SJSA1 (cell line): Measurements from ENCODE around the gene INPP5A. TPM values are rescaled to one million over a fixed set of nuclear protein-coding genes. Genes with fewer than 3 reads are reported as not detected.
"Not testable (repeated sequence)": the region's sequence is repeated elsewhere in the genome, so short reads cannot be mapped to it uniquely, and the experiment has no call there.

Source experiments
- DNase-seq, 2 experiments: peaks; one replicate each; pipeline ENCODE4 v3.0.0-alpha.2; 2015 to 2020; ENCODE audit warnings: low spot score in 2 of 2, low read depth in 1 of 2
- H3K27ac ChIP-seq: fragments of 250-450 bp; sonication (Bioruptor Pico); 2 replicates; pipeline ENCODE4 v1.5.1; 2020; ENCODE audit warnings: mild to moderate bottlenecking, moderate library complexity
- H3K27me3 ChIP-seq: fragments of 250-450 bp; sonication (Bioruptor Pico); replicated peaks from 2 replicates; pipeline ENCODE4 v1.5.1; 2020; ENCODE audit warnings: mild to moderate bottlenecking, moderate library complexity
- H3K36me3 ChIP-seq: fragments of 250-450 bp; sonication (Bioruptor Pico); 2 replicates; pipeline ENCODE4 v1.5.1; 2020; ENCODE audit warnings: mild to moderate bottlenecking
- H3K4me1 ChIP-seq: fragments of 250-450 bp; sonication (Bioruptor Pico); replicated peaks from 2 replicates; pipeline ENCODE4 v1.6.1; 2021; ENCODE audit warnings: mild to moderate bottlenecking
- H3K4me3 ChIP-seq: fragments of 250-450 bp; sonication (Bioruptor Pico); 2 replicates; pipeline ENCODE4 v1.5.1; 2020; ENCODE audit warnings: mild to moderate bottlenecking
- H3K9me3 ChIP-seq: fragments of 250-450 bp; sonication (Bioruptor Pico); replicated peaks from 2 replicates; pipeline ENCODE4 v1.5.1; 2020; ENCODE audit warnings: mild to moderate bottlenecking
- total RNA-seq: library from RNA; depleted of rRNA; stranded (reverse); fragments of >200 nt; shearing (Covaris generic); gene quantifications from 2 replicates; pipeline ENCODE4 v1.2.3, GENCODE V29; 2014

INPP5A gene
- total RNA-seq, 1 experiment from 2014 or later, result 56.8 TPM

DNA sequence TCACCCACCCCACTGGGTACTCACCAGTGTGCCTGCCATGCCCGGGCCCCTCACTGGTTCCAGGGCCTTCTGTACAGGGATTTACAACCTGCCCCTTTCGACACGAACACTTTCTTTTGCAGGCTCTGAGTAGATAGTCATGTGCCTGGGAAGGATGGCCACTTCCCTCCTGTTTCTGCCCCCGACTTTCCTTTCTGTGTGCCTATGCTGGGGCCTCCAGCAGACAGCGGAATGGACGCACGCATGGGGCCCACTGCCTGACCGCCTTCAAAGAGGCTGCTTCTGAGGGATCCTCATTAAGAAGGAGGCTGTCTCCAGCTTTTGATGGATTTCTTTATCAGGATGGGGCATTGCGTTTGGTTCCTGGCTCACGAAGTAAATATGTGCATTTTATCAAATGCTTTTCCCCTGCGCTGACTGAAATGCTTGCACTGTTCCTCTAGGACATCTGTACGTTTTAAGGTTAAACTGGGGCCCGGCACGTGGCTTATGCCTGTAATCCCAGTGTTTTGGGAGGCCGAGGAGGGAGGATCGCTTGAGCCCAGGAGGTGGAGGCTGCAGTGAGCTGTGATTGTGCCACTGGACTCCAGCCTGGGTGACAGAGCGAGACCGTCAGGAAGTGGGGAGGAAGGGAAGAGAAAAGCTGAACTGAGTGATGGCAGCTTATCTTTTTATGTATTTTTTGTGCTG is 277.7 kb downstream of the INPP5A start:
- H3K4me3 ChIP-seq, result no peak overlapping the region
- H3K27ac ChIP-seq, result no peak overlapping the region
- DNase-seq, result no peak

GRCh38 chr10:132816718-132817117 is 279.1 kb downstream of the INPP5A start:
- Histone ChIP-seq H3K9me3 (no peaks in the 10 kb centered on the region), H3K4me3 (no peak overlapping the region), H3K36me3 (no peaks in the 10 kb centered on the region), H3K4me1 (no peaks in the 10 kb centered on the region), H3K27me3 (peaks cover 20% of the 10 kb centered on the region), H3K27ac (no peak overlapping the region)
- no peak for DNase-seq

More for the DNA sequence above, 277.7 kb downstream of the INPP5A start:
- H3K36me3 ChIP-seq, result no peaks in the 10 kb centered on the region
- peaks cover 20% of the 10 kb centered on the region for H3K27me3 ChIP-seq
- H3K9me3 ChIP-seq, result no peaks in the 10 kb centered on the region
- no peaks in the 10 kb centered on the region for H3K4me1 ChIP-seq

- Histone ChIP-seq H3K9me3 (no peaks in the 10 kb centered on the region), H3K4me1 (no peaks in the 10 kb centered on the region), H3K27me3 (peaks cover 20% of the 10 kb centered on the region), H3K27ac (no peak overlapping the region), H3K4me3 (no peak overlapping the region), H3K36me3 (no peaks in the 10 kb centered on the region)
- peak in 1 of 2 experiments; percentile 38 for DNase-seq
These were observed 280.2 kb downstream of the INPP5A start for GRCh38 chr10:132817701-132818211.

- Histone ChIP-seq H3K4me3 (no peak overlapping the region), H3K9me3 (no peaks in the 10 kb centered on the region), H3K27me3 (peaks cover 20% of the 10 kb centered on the region), H3K27ac (no peak overlapping the region), H3K4me1 (no peaks in the 10 kb centered on the region), H3K36me3 (no peaks in the 10 kb centered on the region)
- DNase-seq, result no peak
These were observed 282.5 kb downstream of the INPP5A start for GRCh38 chr10:132820056-132820455.

DNA sequence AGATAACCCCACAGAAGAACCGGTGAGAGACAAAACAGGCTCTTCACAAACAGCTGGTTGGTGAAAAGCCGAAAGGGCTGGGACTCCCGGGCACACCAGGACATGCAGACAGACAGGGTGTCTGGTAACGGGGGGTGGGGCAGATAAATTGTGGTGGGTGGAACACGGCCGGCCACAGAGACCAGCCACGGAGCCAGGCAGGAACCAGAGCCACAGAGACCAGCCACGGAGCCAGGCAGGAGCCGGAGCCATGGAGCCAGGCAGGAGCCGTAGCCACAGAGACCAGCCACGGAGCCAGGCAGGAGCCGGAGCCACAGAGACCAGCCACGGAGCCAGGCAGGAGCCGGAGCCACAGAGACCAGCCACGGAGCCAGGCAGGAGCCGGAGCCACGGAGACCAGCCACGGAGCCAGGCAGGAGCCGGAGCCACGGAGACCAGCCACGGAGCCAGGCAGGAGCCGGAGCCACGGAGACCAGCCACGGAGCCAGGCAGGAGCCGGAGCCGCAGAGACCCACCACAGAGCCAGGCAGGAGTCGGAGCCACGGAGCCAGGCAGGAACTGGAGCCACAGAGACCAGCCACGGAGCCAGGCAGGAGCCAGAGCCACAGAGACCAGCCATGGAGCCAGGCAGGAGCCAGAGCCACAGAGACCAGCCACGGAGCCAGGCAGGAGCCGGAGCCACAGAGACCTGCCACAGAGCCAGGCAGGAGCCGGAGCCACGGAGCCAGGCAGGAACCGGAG is 288.4 kb downstream of the INPP5A start:
- H3K4me1 ChIP-seq, H3K9me3 ChIP-seq, H3K4me3 ChIP-seq, H3K27ac ChIP-seq, H3K36me3 ChIP-seq: not testable (repeated sequence)
- peak in 1 of 2 experiments; percentile 27 for DNase-seq
- peaks cover 18% of the 10 kb centered on the region for H3K27me3 ChIP-seq

GRCh38 chr10:132826524-132827422 is 289.2 kb downstream of the INPP5A start:
- no peak overlapping the region for H3K27ac ChIP-seq
- H3K27me3 ChIP-seq, result peaks cover 24% of the 10 kb centered on the region
- peak in 1 of 2 experiments; percentile 48 for DNase-seq
- no peak overlapping the region for H3K4me3 ChIP-seq
- H3K9me3 ChIP-seq, result no peaks in the 10 kb centered on the region
- H3K4me1 ChIP-seq, result no peaks in the 10 kb centered on the region
- no peaks in the 10 kb centered on the region for H3K36me3 ChIP-seq

DNA sequence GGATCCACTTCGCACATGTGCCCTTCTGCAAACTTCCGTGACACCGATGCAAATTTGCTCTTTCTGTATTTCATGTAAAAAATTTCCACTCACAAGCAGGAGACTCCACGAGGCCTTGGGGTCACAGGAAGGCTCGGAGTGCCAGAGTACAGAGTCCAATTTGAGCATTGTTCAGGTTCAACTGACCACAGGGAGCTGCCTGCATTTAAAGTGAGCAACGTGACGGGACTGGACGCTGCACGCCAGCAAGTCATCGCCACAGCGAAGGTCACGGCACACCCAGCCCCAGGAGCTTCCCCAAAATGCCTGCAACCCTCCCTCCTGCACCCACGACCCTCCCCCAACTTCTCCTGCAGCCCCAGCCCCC is 289.8 kb downstream of the INPP5A start:
- Histone ChIP-seq H3K4me3 (no peak overlapping the region), H3K27ac (no peak overlapping the region), H3K9me3 (no peaks in the 10 kb centered on the region), H3K27me3 (peaks cover 25% of the 10 kb centered on the region), H3K4me1 (no peaks in the 10 kb centered on the region), H3K36me3 (no peaks in the 10 kb centered on the region)
- DNase-seq, result no peak

DNA sequence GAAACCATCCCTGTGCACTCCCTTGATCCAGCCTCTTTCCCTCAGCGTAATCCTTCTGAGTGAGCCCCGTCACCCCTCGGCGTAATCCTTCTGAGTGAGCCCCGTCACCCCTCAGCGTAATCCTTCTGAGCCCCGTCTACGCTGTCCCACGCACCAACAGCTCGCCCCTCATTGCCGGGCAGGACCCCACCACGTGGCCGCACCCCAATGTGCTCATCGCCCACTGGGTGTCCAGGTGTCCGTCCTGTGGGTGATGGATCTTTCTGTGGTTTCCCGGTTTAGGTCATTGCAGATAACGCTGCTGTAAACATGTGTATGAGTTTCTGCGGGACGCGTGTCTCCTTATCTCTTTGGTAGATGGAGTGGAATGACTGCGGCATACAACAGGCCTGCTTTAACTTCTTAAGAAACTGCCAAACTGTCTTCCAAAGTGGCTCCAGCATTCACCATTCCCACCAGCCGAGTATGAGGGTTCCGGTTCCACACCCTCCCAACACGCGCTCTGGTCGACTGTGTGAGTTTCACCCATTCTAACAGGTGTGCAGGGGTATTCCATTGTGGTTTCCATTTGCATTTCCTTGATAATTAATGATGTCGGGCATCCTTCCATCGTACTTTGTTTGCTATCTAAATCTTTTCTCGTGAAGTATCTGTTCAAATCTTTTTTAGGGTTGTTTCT is 290.4 kb downstream of the INPP5A start:
- Histone ChIP-seq H3K4me3 (no peak overlapping the region), H3K36me3 (no peaks in the 10 kb centered on the region), H3K27me3 (peaks cover 28% of the 10 kb centered on the region), H3K9me3 (no peaks in the 10 kb centered on the region), H3K4me1 (no peaks in the 10 kb centered on the region), H3K27ac (no peak overlapping the region)
- no peak for DNase-seq

DNA sequence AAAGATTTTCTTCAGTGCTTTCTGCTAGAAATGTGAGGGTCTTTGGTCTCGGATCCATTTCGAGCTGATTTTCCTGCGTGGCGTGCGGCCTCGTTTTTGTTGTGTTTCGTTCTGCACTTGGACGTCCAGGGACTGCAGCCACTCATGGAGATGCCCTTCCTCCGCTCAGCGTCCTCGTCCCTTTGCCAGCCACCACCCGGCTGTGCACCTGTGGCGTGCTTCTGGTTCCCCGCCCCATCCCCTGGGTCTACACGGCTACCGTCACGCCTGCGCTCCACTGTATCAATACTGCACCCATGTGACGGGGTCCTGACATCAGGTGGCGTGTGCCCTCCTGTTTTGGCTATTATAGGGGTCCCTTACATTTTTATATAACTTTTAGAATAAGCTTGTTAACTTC is 291.1 kb downstream of the INPP5A start:
- no peak overlapping the region for H3K27ac ChIP-seq
- H3K4me1 ChIP-seq, result no peaks in the 10 kb centered on the region
- no peak overlapping the region for H3K4me3 ChIP-seq
- no peaks in the 10 kb centered on the region for H3K36me3 ChIP-seq
- no peaks in the 10 kb centered on the region for H3K9me3 ChIP-seq
- H3K27me3 ChIP-seq, result peaks cover 28% of the 10 kb centered on the region
- DNase-seq, result no peak

- Histone ChIP-seq H3K27ac (no peak overlapping the region), H3K27me3 (peaks cover 28% of the 10 kb centered on the region), H3K4me3 (no peak overlapping the region), H3K4me1 (no peaks in the 10 kb centered on the region), H3K9me3 (no peaks in the 10 kb centered on the region), H3K36me3 (no peaks in the 10 kb centered on the region)
- no peak for DNase-seq
These were observed 291.8 kb downstream of the INPP5A start for GRCh38 chr10:132829403-132829802.

GRCh38 chr10:132832186-132832969 is 294.8 kb downstream of the INPP5A start:
- Histone ChIP-seq H3K36me3 (no peaks in the 10 kb centered on the region), H3K4me1 (no peaks in the 10 kb centered on the region), H3K9me3 (no peaks in the 10 kb centered on the region), H3K27me3 (peaks cover 28% of the 10 kb centered on the region), H3K4me3 (no peak overlapping the region), H3K27ac (no peak overlapping the region)
- DNase-seq, result no peak
